GM03348 (cell line): Measurements from ENCODE around the gene TBX1.
"Not testable (repeated sequence)": the region's sequence is repeated elsewhere in the genome, so short reads cannot be mapped to it uniquely, and the experiment has no call there.

Experiments used
- DNase-seq: peaks from one replicate; pipeline ENCODE4 v3.0.0; 2012; ENCODE audit warnings: low spot score

TBX1 gene

DNA sequence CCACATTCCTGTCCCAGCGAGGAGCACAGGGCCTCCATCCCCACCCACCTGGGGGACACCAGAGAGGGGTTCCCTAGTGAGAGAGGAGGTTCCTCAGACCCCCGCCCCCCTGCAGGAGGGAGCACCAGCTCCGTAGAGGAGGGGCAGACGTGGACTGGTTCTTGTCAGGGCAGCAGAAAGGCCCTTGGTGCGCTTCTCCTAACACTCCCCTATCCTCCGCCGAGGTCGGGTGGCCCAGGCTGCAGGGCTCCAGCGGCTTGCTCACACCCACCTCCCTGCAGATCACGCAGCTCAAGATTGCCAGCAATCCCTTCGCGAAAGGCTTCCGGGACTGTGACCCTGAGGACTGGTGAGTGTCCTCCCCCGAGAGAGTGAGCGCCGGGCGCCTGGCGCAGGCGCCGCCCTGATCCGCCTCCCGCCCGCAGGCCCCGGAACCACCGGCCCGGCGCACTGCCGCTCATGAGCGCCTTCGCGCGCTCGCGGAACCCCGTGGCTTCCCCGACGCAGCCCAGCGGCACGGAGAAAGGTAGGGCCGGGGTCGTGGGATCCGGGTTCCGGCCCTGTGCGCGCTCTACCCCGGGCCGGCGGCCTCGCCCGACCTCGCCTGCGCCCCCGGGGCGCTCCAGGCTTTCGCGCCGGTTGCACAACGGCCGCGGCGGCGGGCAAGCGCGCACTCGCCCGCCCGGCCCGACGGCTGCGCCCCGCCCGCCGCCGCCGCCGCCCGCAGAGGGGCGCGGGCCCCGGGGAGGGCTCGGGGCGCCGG is 5.1 kb downstream of the TBX1 start:
- peak; percentile 65 for DNase-seq

DNA sequence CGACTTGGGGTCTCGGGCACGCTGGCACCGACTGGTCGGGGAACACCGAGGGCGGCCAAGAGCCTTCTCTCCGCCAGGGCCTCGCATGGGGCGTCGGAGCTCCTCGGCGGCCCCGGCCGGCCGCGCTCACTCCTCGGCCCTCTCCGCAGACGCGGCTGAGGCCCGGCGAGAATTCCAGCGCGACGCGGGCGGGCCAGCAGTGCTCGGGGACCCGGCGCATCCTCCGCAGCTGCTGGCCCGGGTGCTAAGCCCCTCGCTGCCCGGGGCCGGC is 5.6 kb downstream of the TBX1 start:
- DNase-seq, result no peak

DNA sequence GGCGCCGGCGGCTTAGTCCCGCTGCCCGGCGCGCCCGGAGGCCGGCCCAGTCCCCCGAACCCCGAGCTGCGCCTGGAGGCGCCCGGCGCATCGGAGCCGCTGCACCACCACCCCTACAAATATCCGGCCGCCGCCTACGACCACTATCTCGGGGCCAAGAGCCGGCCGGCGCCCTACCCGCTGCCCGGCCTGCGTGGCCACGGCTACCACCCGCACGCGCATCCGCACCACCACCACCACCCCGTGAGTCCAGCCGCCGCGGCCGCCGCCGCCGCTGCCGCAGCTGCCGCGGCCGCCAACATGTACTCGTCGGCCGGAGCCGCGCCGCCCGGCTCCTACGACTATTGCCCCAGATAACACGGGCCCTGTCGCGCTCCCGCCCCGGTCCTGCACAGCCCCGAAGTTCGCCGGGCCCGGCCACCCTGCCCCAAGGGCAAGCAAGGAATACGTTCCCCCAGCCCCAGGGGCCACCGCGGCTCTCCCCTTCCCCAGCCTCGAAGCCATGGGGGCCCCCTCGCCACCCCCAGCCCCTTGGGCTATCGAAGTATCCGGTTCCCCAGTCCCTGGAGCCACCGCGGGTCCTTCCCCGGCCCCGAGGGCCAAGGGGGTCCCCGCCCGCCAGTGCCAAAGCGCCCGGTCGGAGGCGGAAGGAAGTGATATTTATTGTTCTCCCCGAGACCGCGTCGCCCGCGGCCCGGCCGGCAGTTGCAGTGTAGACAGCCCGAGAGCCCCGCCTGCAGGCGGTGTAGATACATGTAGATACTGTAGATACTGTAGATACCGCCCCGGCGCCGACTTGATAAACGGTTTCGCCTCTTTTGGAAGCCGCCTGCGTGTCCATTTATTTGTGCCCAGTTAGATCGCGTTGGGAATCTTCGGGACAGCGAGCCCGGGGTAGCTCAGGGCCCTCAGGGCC is 6.2 kb downstream of the TBX1 start:
- no peak for DNase-seq

GRCh38 chr22:19767427-19768341 is 7.1 kb downstream of the TBX1 start:
- no peak for DNase-seq

- no peak for DNase-seq
These were observed 8.8 kb downstream of the TBX1 start for GRCh38 chr22:19769393-19769715.

DNA sequence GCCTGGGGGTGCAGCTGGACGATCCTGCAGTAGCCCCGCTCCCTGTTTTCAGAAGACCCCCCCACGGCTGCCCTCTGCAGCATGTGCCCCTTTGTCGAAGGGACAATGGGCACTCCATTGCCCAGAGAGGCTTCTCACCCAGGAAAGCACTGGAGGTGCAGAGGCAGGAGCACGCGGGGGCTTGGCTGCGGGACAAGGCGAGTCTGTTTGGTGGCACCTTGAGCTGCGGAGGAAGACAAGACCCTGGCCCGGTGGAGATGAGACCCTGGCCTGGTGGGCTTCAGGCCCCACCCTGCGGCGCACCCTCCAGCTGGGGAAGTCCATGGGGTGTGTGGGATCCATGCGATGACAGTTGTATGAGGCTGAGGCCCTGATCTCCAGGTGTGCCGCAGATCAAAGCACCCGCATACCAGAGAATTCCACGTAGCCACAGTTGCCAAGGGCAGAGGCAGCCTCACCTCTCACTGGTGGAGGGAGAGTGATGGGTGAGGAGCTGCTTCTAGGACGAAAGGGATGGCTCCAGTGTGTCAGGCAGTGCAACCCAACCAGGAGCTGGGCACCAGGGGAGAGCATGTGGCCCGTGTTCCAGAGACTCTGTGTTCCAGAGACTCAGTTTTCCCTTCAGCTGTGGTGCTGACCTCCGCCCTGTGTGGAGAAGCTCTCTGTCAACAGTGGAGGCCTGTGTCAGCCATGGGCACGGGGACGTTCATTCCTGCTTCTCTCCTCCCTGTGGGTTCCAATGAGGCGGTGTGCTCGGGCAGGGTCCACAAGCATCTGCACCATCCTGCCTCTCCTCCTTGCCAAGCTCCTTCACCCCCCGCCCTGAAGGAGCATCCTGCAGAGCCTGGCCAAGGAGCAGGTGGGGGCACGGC is 10.0 kb downstream of the TBX1 start:
- DNase-seq, result no peak

DNA sequence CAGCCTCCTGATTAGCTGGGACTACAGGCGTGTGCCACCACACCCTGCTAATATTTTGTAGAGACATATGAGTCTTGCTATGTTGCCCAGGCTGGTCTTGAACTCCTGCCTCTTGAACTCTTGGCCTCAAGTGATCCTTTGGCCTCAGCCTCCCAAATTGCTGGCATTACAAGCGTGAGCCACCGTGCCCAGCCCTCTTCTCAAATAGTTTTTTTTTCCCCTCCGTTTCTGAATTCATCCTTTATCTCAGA is 11.8 kb downstream of the TBX1 start:
- DNase-seq, result no peak

GRCh38 chr22:19772673-19773469 is 12.3 kb downstream of the TBX1 start:
- DNase-seq, result no peak

DNA sequence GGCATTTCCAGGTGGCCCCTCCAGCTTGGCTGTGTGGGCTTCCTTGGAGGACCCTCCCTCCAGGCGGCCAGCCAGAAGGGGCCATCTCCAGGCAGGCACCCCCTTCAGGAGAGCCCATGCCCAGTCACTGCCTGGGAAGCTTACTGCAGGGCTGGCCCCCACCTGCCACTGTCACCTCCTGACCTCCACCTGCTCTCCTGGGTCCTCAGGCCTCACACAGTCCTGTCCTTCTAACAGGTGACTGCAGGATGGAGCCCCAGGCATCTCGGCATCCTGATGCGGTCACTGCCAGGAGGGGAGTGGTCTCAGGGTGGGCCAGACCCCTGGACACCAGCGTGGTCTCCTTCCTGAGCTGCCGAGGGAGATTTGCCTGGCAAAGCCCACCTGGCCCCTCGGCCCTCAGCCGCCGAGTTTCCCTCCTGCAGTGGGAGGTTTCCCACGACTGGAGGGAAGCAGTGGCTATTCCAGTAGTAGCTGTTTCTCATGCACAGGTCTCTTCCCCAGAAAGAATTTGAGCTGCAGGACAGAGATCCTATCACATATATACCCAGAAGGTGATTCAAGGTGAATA is 13.0 kb downstream of the TBX1 start:
- no peak for DNase-seq

- no peak for DNase-seq
These were observed 14.1 kb downstream of the TBX1 start for GRCh38 chr22:19774628-19775027.

DNA sequence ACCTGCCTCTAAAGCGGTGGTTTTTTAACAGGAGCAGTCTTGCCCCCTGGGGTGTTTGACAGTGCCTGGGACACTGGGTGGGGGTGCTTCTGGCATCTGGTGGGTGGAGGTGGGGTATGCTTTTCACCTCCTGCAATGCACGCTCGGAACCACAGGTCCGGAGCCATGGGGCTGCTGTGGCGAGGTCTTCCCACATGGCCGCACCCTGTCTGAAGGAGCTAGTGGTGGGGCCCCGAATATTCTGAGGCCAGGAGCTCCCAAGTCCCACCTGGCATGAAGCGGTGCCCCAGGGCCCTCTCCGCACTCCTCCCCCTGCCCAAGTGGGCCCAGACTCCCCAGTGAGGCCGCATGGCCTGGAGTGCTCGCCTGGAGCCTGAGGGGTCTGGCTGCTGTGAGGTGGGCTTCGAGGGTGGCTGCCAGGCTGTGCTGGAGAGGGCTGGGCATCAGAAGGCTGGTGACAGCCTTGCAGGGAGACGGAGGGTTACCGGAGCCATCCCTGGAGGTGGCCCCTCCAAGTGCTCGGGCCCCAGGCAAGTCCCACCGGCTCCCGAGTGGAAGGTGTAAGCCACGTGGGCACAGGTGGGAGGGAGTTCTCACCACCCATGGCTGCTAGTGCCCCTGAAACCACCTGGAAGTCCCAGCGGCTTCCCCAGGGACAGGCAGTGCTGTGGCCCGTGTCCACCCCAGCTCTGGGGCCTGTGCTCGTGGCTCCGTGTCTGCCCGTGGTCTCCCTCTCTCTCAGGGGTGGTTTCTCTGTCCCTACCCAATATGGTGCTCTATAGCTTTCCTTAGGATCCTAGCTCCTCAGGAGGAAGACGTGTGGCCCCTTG is 15.1 kb downstream of the TBX1 start:
- no peak for DNase-seq

DNA sequence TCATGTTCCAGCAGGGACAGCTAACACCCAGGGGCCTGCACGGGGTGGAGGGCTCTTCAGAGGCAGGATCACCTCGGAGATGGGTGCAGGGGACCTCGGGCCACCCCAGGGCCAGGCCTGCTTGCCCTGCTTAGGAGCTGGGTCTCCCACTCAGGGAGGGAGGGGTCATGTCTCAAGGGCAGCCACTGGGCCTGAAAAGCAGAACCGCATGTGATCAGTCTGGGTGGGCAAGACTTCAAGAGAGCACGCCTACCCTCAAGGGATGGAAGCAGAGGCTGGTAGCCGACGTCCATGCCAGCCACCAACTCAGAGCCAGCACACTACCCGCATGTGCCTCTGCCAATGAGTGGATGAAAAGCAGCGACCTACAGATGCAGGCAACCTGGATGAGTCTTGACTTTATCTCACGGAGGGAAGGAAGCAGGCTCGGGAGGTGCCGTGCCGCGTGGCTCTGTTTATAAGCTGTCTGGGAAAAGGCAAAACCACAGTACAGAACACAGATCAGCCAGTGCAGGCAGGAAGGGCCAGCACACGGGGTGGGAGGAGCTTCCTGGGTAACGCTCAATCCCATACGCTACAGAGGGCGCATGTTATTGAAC is 16.0 kb downstream of the TBX1 start:
- peak; percentile 78 for DNase-seq

DNA sequence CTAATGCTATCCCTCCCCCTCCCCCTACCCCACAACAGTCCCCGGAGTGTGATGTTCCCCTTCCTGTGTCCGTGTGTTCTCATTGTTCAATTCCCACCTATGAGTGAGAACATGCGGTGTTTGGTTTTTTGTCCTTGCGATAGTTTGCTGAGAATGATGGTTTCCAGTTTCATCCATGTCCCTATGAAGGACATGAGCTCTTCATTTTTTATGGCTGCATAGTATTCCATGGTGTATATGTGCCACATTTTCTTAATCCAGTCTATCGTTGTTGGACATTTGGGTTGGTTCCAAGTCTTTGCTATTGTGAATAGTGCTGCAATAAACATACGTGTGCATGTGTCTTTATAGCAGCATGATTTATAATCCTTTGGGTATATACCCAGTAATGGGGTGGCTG is 16.6 kb downstream of the TBX1 start:
- not testable (repeated sequence) for DNase-seq

GRCh38 chr22:19779011-19779421 is 18.4 kb downstream of the TBX1 start:
- DNase-seq, result no peak

DNA sequence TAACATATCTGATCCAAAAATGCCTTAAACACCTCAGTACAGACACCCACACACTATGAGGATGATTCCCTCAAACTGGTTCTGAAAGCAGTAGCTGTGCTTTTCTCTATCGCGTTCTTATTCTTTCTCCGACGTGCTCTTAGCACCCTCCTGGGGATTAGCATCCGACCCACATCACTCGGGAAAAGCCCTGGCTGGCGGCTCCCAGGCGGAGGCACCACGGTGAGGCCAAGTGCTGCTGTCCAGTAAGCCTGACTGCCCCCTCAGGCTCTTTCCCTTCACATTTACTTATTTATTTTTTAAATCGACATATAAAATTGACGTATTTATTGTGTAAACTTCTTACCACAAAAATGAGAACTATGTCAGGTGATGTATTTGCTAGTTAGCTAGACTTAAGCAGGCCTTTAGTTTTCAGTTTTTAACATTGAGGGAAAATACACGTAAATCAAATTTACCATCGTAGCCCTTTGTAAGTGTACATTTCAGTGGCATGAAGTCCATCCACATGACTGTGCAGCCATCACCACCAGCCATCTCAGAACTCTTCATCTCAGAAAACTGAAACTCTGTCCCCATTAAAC is 19.2 kb downstream of the TBX1 start:
- DNase-seq, result no peak

- DNase-seq, result no peak
These were observed 22.0 kb downstream of the TBX1 start for GRCh38 chr22:19782533-19782932.

DNA sequence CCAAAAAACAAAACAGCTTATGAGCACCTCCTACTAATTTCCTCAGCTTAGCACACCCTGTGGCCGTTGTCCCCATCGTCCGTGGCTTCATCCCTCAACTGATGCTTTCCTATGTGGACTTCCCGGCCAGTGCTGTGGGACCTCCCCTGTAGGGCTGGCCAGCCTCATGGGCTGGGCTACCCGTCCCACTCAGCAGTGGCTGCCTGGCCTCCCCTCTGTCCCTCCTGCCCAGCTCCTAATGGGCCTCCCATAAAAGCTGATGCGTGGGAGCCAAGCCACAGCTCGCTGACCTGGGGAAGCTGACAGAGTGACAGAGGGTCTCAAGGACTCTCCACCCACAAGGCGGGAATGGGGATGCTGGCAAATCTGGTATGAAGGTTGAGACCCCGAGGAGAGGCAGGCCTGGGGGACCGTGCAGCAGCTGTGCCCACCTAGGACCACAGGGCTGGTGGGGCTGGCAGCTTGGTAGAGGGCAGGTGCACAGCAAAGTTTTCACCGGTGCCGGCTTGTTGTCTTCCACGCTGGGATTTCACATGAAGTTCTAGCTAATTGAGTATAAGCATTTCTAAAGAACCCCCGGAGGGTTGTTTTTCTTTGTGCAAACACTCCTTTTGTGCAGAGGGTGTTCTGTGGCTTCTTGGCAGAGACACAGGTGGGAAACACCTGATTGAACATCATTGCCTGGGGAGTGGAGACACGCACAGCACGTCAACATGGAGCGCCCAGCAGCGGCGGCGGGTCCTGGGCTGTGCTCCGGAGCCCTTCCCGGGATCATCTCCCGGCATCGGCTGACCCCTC is 23.2 kb downstream of the TBX1 start:
- no peak for DNase-seq
